Forelimb muscle (tissue), 1 donor: Measurements from ENCODE around the gene MRPL40. TPM values are rescaled to one million over a fixed set of nuclear protein-coding genes. Genes with fewer than 3 reads are reported as not detected.
"Not testable (repeated sequence)": the region's sequence is repeated elsewhere in the genome, so short reads cannot be mapped to it uniquely, and the experiment has no call there.

Source experiments
- DNase-seq: peaks from one replicate; pipeline ENCODE4 v3.0.0-alpha.2; 2013; ENCODE audit warnings: low read depth
- polyA plus RNA-seq: library from polyadenylated mRNA; unstranded; fragments of 120-200 nt; gene quantifications from one replicate; pipeline ENCODE4 v1.2.1, GENCODE V29; 2013; ENCODE audit not compliant: insufficient read length

MRPL40 gene
- polyA plus RNA-seq, 1 donor, result 29.0 TPM

DNA sequence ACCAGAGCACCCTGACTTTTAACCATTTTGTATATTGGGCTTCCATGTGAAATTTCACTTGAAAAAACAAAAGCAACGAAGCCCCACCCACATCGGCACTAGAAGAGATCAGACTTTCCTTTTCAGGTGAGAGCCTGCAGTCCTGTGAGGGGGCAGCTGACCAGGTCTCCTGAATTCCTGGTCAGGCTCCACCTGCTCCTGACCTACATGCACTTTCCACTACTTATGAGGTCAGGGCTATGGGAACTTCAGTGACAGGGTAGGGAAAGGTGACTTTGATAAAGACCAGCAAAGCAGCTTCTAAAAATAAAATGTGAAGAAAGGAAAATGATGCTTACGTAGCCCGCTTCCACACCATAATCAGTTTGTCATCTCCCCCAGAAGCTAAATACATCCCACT, 25.5 kb upstream of the MRPL40 start:
- DNase-seq, result no peak

DNA sequence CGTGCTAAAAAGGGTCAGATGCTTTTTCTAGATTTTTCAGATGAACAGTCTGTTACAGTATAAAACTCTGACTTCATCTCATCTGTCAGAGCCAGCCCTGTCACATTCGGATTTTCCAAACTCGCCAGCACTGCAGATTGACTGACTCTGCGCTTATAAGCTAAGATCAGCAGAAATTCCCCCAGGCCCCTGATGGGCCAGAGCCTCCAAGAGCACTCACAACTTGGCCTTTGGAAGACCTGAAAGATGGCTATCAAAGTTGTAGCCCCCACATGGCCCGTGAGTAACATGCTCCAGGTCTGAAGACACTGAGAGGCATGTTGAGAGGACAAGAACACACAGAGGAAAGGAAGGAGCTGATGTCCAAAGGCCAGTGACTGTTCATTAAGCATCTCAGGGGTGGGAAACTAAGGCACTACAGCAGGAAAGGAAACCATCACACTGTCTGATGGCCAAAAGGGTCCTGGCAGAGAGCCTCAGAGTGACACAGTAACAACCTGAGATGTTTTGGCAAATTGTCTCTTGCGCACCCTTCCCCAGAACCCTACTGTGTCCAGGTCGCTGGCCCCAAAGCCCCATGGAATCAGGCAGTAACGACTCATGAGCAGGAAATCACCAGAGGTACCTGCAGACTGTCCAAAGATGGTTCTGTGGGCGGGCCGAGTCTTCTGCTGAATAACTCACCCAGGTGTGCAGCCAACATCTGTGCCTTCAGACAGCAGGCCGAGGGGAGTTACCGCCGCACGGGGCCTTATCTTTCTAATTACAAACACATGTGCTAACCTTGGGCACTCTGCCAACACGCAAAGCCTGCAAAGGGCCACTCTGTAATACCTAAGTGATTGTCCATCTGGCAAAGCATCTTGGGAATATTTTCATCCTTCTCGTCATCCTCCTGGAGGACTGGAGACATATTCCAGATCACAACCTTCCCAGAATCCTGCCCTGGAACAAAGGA, 24.4 kb upstream of the MRPL40 start:
- no peak for DNase-seq

DNA sequence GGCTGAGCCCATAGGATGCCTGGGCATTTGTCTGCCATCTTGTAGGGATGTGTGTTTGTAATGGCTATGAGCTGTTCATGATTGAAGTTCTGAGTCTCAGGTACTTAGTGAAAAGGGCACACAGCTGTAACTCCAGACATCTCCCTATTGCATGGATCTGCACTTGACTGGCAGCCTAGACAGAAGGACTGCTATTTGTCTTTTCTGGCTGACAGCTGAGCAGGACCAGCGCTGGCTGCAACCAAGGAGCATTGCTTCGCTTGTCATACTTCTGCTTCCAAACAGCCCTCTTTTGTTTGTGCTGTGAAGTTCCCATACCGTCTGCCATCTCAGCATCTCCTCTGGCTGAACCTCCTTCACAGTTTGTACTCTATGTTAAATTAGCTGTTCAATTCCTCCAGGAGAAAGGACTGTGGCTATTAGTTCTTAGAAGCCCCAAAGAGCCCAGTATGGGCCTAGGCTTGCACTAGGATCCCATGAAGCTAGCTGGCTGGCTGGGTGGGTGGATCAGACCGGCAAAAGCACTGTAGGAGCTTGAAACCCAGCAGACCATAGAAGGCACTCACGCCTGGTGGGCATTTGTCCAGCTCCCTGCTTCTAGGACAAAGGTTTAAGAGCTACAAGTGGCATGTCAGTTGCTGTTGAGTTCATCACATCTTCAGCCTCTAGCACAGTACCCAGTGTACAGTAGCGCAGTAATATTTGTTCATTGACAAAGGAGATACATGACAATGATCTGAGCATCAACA, 21.2 kb upstream of the MRPL40 start:
- no peak for DNase-seq

DNA sequence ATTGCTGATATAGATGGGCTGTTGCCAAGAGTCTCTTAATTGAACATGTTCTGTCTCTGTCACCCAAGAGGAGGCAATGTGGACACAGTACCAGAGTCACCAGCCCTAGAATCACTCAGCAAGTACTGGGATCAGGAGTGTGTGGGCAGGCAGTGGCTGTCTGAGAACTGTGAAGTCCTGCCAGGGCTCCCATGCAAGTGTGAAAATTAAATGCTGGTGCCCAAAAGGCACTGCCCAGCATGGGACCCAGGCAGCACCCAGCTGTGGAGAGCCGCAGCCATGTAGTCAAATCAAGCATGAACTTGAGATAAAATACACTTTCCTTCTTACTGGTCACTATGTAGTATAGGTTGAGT, 20.7 kb upstream of the MRPL40 start:
- DNase-seq, result no peak

DNA sequence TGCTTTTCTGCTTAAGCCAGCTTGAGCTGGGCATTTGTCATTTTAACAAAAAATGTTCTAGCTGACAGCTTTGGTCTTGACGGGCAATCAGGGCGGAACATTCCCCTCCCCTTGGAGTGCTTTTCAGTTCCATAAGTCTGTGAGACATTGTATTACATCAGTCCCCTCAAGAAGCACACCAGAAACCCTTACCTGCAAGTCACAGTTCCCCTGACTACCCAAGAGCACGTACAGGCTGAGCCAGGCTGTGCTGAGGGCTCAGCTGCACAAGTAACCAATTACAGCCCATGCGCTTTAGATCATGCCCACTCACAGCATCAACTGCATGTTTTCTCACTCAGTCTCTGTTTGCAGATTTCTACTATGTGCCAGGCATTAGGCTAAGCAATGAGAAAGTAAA, 19.9 kb upstream of the MRPL40 start:
- no peak for DNase-seq

DNA sequence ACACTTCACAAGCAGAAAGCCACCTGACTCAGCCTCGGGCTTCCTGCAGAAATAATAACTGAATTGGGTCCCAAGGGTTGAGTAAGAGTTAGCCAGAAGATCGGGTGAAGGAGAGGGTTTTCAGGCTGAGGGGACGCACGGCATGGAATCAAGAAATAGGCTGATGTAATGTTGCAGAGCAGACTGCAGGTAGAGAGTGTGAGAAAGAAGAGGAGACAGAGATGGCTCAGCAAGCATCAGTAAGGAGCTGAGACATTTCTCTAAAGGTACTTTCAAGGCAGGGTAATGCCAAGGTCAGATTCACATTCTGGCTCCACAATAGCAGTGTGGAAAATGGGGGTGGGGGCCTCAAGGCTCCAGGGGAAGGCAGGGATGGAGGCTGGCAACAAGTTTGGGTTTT, 19.4 kb upstream of the MRPL40 start:
- no peak for DNase-seq

DNA sequence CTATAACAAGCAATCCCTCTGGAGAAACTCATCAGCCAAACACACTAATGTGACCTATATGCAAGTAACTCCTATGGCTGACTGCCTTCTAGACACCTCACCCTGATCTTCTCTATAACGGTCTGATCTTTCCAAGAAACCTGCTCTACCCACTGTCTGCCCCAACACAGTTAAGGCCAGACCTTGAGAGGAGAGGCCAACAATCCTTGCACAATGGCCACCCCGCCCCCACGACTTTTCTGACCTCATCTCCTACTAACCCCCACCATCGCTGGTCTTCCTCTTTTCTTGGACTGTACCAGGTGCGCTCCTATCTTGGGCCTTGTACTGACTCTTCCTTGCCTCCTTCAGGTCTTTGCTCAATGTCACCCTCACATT, 13.3 kb upstream of the MRPL40 start:
- no peak for DNase-seq

DNA sequence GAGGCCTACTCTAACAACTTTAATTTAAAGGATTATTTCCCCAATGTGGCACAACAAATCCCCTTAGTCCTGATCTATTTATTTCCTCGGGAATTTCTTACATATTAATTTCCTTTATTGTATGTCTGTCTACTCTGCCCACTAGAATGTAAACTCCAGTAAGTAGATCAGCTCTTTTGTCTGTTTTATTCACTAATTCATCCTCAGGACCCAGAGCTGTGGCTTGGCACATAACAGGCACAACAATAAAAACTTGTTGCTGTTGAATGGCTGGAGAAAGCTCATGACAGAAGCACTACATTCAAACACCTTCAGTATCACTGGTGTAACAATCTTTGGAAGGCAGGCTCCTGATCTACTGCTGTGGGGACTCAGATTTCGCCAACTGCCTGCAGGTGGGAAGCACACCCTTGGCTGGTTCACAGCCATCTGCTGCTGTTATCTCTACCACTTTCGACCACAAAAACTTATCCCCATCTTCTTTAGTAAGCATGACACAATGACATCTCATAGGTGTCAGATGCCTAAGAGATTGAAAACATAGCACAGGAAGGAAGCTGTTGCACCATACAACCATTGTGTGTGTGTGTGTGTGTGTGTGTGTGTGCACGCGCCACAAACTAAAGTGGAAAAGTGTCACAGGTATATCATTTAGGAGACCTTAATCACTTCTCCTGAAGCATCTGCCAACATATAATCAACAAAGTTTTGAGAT, 12.7 kb upstream of the MRPL40 start:
- no peak for DNase-seq

DNA sequence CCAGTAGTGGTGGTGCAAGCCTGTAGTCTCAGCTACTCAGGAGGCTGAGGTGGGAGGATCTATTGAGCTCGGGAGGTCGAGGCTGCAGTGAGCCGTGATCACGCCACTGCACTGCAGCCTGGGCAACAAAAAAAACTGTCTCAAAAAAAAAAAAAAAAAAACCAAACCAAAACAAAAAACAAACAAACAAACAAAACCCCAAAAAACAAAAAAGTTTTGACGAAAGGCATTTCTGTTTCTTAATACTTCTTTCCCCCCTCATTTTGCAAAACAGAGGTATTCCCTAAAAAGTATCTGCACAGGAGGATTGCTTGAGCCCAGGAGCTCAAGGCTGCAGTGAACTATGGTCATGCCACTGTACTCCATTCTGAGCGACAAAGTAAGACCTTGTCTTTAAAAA, 12.0 kb upstream of the MRPL40 start:
- no peak for DNase-seq

DNA sequence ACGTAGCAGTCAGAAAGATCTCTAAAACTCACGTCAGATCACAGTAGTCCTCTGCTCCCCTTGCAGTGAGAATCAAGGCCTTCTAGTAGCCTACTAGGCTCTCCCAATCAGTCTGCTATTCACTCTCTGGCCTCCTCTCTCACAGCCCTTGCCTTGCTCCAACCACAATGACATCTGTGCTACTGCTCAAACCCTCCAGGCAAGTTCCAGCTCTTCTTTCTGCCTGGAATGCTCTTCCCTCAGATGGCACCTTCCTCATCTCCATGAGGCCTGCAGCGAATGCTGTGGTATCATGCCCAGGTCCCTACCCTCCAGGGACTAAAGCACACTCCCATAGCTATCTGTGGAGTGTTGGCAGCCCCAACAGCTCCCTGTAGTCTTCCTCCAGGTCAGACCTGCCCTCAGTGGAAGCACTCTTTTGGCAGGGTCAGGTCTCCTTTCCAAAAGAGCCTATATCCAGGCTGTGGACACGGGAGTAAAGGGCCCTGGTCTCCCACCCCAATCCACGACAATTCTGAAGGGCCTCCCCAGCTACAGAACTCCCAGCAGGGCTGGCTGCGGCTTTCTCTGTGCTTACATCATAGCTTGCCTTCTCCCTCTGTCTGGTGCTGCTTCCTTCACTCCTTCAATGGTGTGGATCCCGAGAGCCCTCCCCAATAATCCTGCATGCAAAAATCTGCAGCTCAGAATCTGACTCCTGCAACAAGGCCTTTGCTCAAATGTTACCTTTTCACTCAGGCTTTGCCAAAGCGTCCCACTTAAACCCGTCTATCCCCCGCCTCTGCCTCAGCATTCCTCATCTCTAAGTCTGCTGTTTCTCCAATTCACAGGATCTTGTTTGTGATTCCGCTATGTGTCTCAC, 9.7 kb upstream of the MRPL40 start:
- DNase-seq, result no peak

DNA sequence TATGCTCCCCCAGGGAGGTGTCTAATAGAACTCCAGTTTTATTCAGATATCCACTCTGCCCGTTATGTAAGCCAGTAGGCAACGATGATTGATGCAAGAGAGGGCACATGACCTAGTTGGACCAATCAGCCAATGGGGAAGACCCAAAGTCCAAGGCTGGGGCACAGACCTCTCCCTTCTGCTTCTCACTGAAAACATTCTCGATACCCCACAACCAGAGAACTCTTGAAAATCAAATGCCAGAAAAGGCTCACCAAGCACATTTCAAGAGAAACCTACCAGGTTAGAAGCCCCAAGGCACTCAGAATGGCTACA, 8.2 kb upstream of the MRPL40 start:
- no peak for DNase-seq

DNA sequence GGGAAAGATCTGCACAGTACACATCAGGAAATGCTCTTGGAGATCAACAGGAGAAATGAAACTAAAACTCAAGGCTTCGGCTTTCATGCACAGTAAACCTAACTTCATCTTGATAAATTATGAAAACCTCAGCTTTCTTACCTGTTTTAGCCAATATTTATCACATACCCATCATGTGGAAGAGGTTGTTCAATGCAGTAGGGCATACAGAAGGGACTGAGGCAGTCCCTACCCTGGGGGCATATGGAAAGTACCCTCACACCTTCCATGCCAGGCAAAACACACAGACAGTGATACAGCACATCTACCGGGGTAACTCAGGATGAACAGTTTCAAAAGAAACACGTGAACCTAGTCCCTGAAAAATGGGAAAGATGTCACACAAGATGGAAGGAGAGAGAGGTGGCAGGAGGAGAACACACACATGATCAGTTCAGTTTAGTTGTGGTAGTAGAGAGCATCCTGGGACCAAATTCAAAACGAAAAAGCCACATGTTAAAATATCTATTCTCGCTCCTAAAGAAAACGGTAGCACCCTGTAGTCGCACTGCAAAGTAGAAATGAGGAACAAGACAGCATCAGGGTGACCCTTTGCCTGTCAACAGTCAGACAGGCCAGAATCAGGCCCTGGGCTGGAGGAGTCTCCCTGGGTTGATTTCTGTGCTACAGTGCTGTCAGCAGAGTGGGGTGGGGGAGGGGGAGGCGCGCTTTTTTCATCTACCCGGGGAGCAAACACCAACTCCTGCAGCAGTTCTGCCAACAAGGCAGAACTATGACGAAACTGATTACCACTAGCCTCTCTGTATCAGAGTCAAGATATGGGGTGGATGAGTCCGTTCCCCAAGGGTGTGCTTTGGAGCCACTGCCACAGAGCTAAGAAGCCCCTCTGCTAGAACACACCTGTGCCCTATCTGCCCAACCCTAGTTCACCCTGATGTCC, 2.1 kb upstream of the MRPL40 start:
- DNase-seq, result no peak

DNA sequence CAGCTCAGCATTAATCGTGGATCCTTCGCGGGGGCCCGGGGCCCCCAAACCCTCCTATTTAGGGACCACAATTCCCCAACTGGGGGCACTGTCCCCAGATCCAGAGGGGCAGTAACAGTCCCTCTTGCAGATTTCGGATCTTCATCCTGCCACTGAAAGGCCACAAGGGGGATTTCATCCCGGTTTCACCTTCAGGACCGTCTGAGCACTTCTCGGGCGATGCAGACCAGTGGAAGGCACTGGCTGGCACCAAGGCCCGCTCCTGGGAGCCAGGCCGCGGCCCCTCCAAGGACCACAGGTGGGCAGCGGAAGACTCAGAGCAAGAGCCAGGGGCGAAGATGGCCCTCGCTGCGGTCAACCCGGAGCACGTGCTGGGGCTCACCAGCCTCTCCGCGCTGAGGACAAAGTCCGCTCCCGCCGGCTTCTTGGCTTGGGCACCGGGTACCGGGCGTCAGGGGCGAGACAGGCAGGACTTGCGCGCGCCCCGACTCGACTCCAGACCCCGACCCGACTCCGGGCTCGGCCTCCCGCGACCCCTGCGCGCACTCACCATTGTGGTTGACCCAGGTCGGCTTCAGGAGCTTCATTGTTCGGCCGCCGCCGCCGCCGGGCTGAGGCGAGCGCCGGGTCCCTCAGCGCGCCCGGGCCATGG, 1.3 kb upstream of the MRPL40 start:
- no peak for DNase-seq

DNA sequence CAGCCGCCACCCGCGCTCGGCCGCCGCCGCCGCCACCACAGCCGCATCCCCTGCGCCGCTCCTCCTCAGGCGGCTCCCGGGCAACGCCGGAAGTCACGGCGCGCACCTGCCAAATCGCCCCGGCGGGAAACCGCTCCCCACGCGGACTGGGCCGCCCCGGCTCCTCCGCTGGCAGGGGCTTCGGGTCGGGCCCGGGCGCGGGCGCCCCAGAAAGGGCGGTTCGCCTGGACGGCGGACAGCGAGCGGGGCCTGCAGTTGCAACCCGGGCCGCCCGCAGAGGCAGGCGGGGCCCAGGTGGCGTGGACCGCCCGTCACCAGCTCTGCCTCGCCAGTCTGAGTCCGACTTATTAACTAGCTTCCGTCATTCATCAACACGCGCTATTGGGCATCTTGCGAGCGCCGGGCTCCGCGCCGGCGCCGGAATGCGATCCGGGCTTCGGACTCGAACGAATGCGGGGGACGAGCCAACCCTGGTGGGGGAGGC, 654 bp upstream of the MRPL40 start, which contains the start of gene HIRA:
HIRA (minus strand) TSS at position 85 of the 484 bp plus-strand sequence. CDS start 257 bp downstream, outside the sequence.
- no peak for DNase-seq

DNA sequence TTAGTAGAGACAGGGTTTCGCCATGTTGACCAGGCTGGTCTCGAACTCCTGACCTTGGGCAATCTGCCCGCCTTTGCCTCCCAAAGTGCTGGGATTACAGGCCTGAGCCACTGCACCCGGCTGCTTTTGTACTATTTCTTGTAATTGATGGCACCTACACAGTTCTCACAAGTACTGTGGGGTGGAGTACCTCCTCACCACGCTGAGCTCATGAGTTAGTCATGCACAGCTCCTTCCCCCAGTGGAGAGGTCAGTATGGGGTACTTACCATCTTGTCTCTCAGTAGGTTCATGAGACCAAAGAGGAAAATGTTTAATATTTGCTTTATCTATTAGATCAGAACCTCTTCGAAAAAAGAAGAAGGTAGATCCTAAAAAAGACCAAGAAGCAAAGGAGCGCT, 2.1 kb downstream of the MRPL40 start:
- no peak for DNase-seq

DNA sequence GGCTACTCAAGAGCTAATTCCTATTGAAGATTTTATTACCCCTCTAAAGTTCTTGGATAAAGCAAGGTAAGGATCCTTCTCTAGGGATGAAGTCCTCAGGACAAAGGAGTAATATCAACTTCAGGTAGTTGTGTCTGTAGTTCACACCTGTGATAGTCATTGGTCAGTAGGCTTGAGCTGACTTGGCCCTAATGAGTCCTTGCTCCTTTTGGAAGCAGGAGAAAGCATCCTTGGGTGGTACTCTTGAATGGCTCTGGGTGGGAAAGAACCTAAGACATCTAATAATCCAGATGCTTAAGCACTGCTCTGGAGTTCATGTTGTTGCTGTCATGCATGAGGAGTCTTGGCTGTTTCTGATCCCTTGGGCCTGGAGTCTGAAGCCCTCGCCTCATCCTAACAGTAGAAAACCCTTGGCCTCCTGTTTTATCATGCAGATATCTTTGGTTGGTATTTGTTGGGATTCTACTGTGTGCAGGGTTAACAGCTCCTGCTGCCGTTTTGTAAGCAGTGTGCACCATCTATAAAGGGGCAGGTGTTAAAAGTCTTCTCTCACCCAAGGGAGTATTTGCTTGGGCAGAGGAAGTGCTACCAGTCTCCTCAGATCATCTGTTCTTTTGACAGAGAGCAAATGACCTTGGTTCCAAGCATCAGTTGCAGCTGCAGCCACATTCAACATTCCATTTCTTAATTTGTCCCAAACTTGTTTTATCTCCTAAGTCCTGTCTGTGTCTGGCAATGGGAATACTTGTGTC, 2.7 kb downstream of the MRPL40 start:
- no peak for DNase-seq

DNA sequence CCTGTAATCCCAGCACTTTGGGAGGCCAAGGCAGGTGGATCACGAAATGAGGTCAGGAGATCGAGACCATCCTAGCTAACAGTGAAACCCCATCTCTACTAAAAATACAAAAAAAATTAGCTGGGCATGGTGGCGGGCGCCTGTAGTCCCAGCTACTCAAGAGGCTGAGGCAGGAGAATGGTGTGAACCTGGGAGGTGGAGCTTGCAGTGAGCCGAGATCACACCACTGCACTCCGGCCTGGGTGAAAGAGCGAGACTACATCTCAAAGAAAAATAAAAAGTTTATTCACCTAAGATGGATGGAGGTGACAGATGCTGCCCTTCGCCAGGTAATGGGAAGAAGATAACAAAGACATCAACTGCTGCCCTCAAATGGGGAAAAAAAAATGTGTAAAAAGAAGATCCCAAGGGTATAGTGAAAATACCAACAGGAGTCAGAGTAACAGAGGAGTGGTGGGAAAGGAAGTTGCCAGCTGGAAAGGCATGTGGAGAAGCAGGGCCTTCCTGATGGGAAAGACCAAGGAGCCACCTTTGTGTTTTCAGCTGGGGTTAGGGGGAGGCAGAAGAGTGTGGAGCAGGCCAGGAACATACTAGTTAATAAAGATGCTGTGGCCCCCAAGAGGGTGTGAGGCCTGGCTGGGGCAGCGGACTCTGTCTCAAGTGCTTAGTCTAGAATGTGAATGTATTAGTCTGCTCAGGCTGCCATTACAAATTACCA, 4.3 kb downstream of the MRPL40 start:
- DNase-seq, result not testable (repeated sequence)

DNA sequence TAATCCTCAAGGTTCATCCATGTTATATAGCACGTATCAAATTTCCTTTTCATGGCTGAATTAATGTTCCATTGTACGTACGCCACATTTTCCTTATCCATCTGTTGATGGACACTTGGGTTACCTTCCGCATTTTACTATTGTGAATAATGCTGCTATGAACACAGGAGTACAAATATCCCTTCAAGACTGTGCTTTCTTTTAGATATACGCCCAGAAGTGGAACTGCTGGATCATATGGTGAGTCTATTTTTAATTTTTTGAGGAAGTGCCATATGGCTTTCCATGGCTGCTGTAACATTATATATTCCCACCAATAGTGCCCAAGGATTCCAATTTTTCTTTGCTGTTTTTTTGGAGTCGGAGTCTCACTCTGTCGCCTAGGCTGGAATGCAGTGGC, 6.0 kb downstream of the MRPL40 start:
- no peak for DNase-seq
